WTC11 (cell line): Measurements from ENCODE around the gene SYMPK. TPM values are rescaled to one million over a fixed set of nuclear protein-coding genes. Genes with fewer than 3 reads are reported as not detected.

Source experiments
- ATAC-seq: fragments of 200-7000 bp; cut with Tn5 transposase; 2 replicates; pipeline ENCODE4 v1.10.0; 2021; ENCODE audit warnings: mild to moderate bottlenecking, moderate library complexity
- CTCF ChIA-PET: fragments of 300-600 bp; sonication (Branson Sonifier 250); formaldehyde crosslinking; loops from one replicate; lab custom pipeline; 2021; ENCODE audit warnings: antibody characterized with exemption; lab: Charles Lee
- POLR2A ChIA-PET: fragments of 350-600 bp; sonication (Branson Sonifier 250); formaldehyde crosslinking; loops from one replicate; lab custom pipeline; 2021; ENCODE audit warnings: antibody characterized with exemption; lab: Charles Lee
- DNase-seq: peaks from one replicate; pipeline ENCODE4 v3.0.0; 2021; ENCODE audit warnings: low spot score
- H3K27ac Mint-ChIP-seq: 2 replicates; pipeline ENCODE4 v1.8.0; 2021; ENCODE audit warnings: mixed read lengths
- H3K27me3 Mint-ChIP-seq: 2 replicates; pipeline ENCODE4 v1.8.0; 2021; ENCODE audit warnings: low read depth, mild to moderate bottlenecking, moderate library complexity, mixed read lengths
- H3K36me3 Mint-ChIP-seq: 2 replicates; pipeline ENCODE4 v1.8.0; 2021; ENCODE audit warnings: mixed read lengths
- H3K4me1 Mint-ChIP-seq: 2 replicates; pipeline ENCODE4 v1.8.0; 2022; ENCODE audit warnings: mixed read lengths
- H3K4me3 Mint-ChIP-seq: 2 replicates; pipeline ENCODE4 v1.8.0; 2021; ENCODE audit warnings: mild to moderate bottlenecking, moderate library complexity, mixed read lengths
- H3K9me3 Mint-ChIP-seq: 2 replicates; pipeline ENCODE4 v1.8.0; 2021; ENCODE audit warnings: mixed read lengths
- ARID4B ChIP-seq: sonication (generic); formaldehyde crosslinking; IDR thresholded peaks from 2 replicates; pipeline ENCODE4 v1.8.0; 2023; ENCODE audit warnings: missing genetic modification reagents, mild to moderate bottlenecking, borderline replicate concordance
- CDX4 ChIP-seq: fragments of 250-450 bp; sonication (Bioruptor Pico); IDR thresholded peaks from 2 replicates; pipeline ENCODE4 v1.9.0; 2021; ENCODE audit warnings: moderate library complexity, mild to moderate bottlenecking, inconsistent platforms, borderline replicate concordance
- CREB1 ChIP-seq: sonication (generic); formaldehyde crosslinking; IDR thresholded peaks from 2 replicates; pipeline ENCODE4 v1.8.0; 2023; ENCODE audit warnings: mild to moderate bottlenecking, missing genetic modification reagents
- ELF4 ChIP-seq: sonication (generic); formaldehyde crosslinking; IDR thresholded peaks from 2 replicates; pipeline ENCODE4 v1.8.1; 2022; ENCODE audit warnings: low read depth, mild to moderate bottlenecking, moderate library complexity, missing genetic modification reagents
- GTF2I ChIP-seq: fragments of 250-450 bp; sonication (Bioruptor Pico); conservative IDR thresholded peaks from 2 replicates; pipeline ENCODE4 v1.4.0; 2021; ENCODE audit warnings: mild to moderate bottlenecking
- MXD4 ChIP-seq: fragments of 250-450 bp; sonication (Bioruptor Pico); IDR thresholded peaks from 2 replicates; pipeline ENCODE4 v1.8.0; 2021; ENCODE audit warnings: mild to moderate bottlenecking, moderate library complexity, borderline replicate concordance
- NFATC4 ChIP-seq: fragments of 250-450 bp; sonication (Bioruptor Pico); IDR thresholded peaks from 2 replicates; pipeline ENCODE4 v1.9.0; 2021; ENCODE audit warnings: mild to moderate bottlenecking
- NFYB ChIP-seq: sonication (generic); formaldehyde crosslinking; conservative IDR thresholded peaks from 2 replicates; pipeline ENCODE4 v1.8.0; 2022; ENCODE audit warnings: low read depth, missing genetic modification reagents
- NR3C1 ChIP-seq: sonication (generic); formaldehyde crosslinking; conservative IDR thresholded peaks from 2 replicates; pipeline ENCODE4 v1.8.1; 2023; ENCODE audit warnings: low read depth, mild to moderate bottlenecking, missing genetic modification reagents
- PRDM15 ChIP-seq: sonication (generic); formaldehyde crosslinking; IDR thresholded peaks from 2 replicates; pipeline ENCODE4 v1.8.0; 2022; ENCODE audit warnings: missing genetic modification reagents
- PRRX2 ChIP-seq: fragments of 250-450 bp; sonication (Bioruptor Pico); IDR thresholded peaks from 2 replicates; pipeline ENCODE4 v1.8.0; 2021; ENCODE audit warnings: mild to moderate bottlenecking
- SMAD4 ChIP-seq: sonication (generic); formaldehyde crosslinking; IDR thresholded peaks from 2 replicates; pipeline ENCODE4 v1.8.0; 2022; ENCODE audit warnings: mild to moderate bottlenecking, missing genetic modification reagents
- ZBTB21 ChIP-seq: sonication (generic); formaldehyde crosslinking; IDR thresholded peaks from 2 replicates; pipeline ENCODE4 v1.8.1; 2023; ENCODE audit warnings: mild to moderate bottlenecking, missing genetic modification reagents, borderline replicate concordance
- ZNF121 ChIP-seq: sonication (generic); formaldehyde crosslinking; IDR thresholded peaks from 2 replicates; pipeline ENCODE4 v1.8.0; 2023; ENCODE audit warnings: missing genetic modification reagents
- ZNF263 ChIP-seq: sonication (generic); formaldehyde crosslinking; IDR thresholded peaks from 2 replicates; pipeline ENCODE4 v1.8.1; 2022; ENCODE audit warnings: low read depth, mild to moderate bottlenecking, moderate library complexity, missing genetic modification reagents
- ZNF671 ChIP-seq: fragments of 250-450 bp; sonication (Bioruptor Pico); IDR thresholded peaks from 2 replicates; pipeline ENCODE4 v1.8.0; 2021; ENCODE audit warnings: mild to moderate bottlenecking
- total RNA-seq: library from RNA; stranded (reverse); gene quantifications from 3 replicates; pipeline ENCODE4 v1.2.3, GENCODE V29; 2021

SYMPK gene
- total RNA-seq, 1 experiment from 2014 or later: 106 TPM

- DNase-seq (no peak), ATAC-seq (peak; percentile 55; the same call in 1 of the 2 replicates)
- H3K4me3 Mint-ChIP-seq: no peak overlapping the region
- ChIA-PET CTCF (interaction anchor here (2.9 kb wide), 1 partner anchor 10 kb away, joined by 17 read pairs; no protein-coding TSS in a partner anchor), POLR2A (no interaction called here)
- no peaks in the 10 kb centered on the region; the same call in 1 of the 2 replicates for H3K36me3 Mint-ChIP-seq
- H3K27ac Mint-ChIP-seq: peak overlapping the region; percentile 66
- no peak for TF ChIP-seq ZNF671
- TF ChIP-seq SMAD4 (CRISPR knock-in tag): no peak
- TF ChIP-seq CDX4 (CRISPR knock-in tag): no peak
- TF ChIP-seq ZNF121 (CRISPR knock-in tag): peak; percentile 86
- H3K9me3 Mint-ChIP-seq: no peaks in the 10 kb centered on the region
- H3K4me1 Mint-ChIP-seq: peaks cover 19% of the 10 kb centered on the region
- H3K27me3 Mint-ChIP-seq: peaks cover 19% of the 10 kb centered on the region
Observed at GRCh38 chr19:45809643-45810159, 53.2 kb downstream of the SYMPK start.

GRCh38 chr19:45805719-45806118 lies 57.2 kb downstream of the SYMPK start:
- ChIA-PET CTCF (interaction anchor here (0.6 to 7.4 kb wide), 5 partner anchors 9 to 395 kb away, joined by 3 to 133 read pairs (median 4); partner anchors contain the start of genes DMWD and RSPH6A), POLR2A (interaction anchor here (1.2 kb wide), 1 partner anchor 13 kb away, joined by 5 read pairs; the partner anchor contains the start of gene DMWD)
- peaks cover 37% of the 10 kb centered on the region for H3K27me3 Mint-ChIP-seq
- no peak overlapping the region for H3K27ac Mint-ChIP-seq
- H3K9me3 Mint-ChIP-seq: no peaks in the 10 kb centered on the region
- no peak overlapping the region for H3K4me3 Mint-ChIP-seq
- H3K36me3 Mint-ChIP-seq: no peaks in the 10 kb centered on the region
- ATAC-seq (no peak), DNase-seq (no peak)
- no peak for TF ChIP-seq PRDM15 (CRISPR knock-in tag)
- peak; percentile 95 for TF ChIP-seq GTF2I
- no peak for TF ChIP-seq MXD4 (CRISPR knock-in tag)
- H3K4me1 Mint-ChIP-seq: peaks cover 14% of the 10 kb centered on the region

- Mint-ChIP-seq H3K4me1 (peaks cover 11% of the 10 kb centered on the region), H3K9me3 (no peaks in the 10 kb centered on the region), H3K4me3 (no peak overlapping the region), H3K36me3 (no peaks in the 10 kb centered on the region), H3K27ac (no peak overlapping the region), H3K27me3 (peaks cover 39% of the 10 kb centered on the region)
- no peak for TF ChIP-seq CREB1 (CRISPR knock-in tag)
- TF ChIP-seq ARID4B (CRISPR knock-in tag): no peak
- TF ChIP-seq PRRX2 (CRISPR knock-in tag): no peak
- no peak for TF ChIP-seq ZNF263 (CRISPR knock-in tag)
- no peak for TF ChIP-seq NFYB (CRISPR knock-in tag)
- TF ChIP-seq NR3C1 (CRISPR knock-in tag): no peak
- TF ChIP-seq ELF4 (CRISPR knock-in tag): no peak
- no peak for TF ChIP-seq NFATC4 (CRISPR knock-in tag)
- TF ChIP-seq ZBTB21: no peak
- ATAC-seq (no peak), DNase-seq (no peak)
- CTCF ChIA-PET: interaction anchor here (0.5 to 7.4 kb wide), 7 partner anchors 10 to 831 kb away, joined by 3 to 133 read pairs (median 5); partner anchors contain the start of genes DMPK, GNG8 and RSPH6A
- POLR2A ChIA-PET: interaction anchor here (1.2 kb wide), 1 partner anchor 12 kb away, joined by 5 read pairs; the partner anchor contains the start of gene DMWD
Observed at GRCh38 chr19:45804959-45805230, 58.1 kb downstream of the SYMPK start.
